ENCODE data around the gene TCN1.

Gene TCN1

DNA sequence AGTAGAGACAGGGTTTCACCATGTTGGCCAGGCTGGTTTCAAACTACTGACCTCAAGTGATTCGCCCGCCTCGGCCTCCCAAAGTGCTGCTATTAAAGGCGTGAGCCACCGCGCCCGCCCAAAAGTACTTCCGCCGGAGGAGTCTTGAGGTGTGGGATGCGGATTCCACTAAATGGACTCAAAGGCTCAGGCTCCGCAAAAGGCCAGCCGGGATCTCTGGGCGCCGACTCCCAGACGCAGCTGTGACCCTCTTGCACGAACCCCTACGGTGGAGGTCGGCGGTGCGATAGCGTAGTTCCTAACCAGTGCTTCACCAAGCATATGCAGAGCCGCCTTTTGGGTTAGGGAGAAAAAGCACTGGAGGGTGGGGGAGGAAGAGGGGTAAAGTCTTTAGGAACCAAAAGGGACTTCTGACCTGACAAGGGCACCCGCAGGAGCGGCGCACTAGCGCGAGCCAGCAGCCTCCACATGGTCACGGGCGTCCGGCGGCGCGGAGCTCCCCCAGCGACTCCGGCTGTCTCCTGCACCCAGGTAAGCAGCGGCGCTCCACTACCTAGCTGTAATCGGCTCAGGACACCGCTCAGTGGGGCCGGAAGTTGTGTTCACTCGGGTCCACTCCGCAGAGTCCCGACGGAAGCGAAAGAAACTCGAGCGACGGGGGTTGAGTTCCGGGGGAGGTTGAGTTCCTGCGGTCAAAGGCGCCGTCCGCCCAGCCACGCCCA lies 55.9 kb downstream of the TCN1 start, which contains the start of gene MRPL16:
Gene MRPL16 (minus strand): TSS at position 590 of the 722 bp plus-strand sequence. CDS start 120 bp downstream, at position 470.
- DNase-seq (ENCODE audit: low read depth in 1 of 2, low spot score in 1 of 2), result peak; percentile 84 to 87

DNA sequence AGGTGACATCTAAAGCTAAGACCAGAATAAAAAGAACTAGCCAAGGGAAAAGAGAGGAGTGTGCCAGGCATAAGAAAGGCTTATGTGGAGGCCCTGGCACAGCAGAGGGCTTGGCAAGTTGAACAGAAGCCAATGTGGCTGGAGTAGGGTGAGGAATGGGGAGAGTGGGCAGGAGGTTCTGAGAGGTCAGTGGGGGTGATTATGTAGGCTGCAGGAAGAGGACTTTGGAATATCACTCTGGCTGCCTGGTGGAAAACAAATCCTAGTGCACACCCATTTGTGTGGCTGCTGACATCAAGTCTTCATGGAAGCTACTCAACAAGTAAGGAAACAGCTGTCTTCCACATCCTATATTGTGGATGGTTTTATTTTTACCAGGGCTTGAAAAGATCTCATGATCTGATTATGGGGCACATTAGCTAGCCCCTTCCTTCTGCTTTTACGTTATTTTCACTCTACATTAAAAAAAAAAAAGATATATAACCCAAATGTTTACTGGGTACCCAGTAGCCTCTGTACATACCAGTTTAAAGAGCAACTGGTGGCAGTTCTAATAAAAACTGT lies 59.2 kb downstream of the TCN1 start:
- no peak for DNase-seq (ENCODE audit: low read depth in 1 of 2, low spot score in 1 of 2)

DNA sequence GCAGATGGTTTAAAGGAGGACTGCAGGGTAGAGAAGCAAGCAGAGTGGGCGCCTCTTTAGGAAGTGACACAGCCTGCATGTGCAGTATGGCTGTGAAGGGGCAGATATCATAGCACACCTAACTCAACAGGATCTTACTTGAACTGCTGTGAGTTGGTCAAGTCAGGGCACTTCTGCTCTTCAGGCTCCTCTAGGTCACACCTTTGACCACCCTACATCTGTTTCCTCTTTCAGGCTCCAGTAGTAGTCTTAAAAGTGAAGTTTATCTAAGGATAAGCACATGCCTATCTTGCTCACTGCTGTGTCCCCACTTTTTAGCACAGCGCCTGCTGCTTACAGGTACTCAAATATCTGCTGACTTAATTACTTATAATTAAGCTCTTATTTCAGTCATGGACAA lies 62.2 kb downstream of the TCN1 start:
- no peak for DNase-seq (ENCODE audit: low read depth in 1 of 2, low spot score in 1 of 2)
